ENCODE results near the gene FGF4.

FGF4 gene

DNA sequence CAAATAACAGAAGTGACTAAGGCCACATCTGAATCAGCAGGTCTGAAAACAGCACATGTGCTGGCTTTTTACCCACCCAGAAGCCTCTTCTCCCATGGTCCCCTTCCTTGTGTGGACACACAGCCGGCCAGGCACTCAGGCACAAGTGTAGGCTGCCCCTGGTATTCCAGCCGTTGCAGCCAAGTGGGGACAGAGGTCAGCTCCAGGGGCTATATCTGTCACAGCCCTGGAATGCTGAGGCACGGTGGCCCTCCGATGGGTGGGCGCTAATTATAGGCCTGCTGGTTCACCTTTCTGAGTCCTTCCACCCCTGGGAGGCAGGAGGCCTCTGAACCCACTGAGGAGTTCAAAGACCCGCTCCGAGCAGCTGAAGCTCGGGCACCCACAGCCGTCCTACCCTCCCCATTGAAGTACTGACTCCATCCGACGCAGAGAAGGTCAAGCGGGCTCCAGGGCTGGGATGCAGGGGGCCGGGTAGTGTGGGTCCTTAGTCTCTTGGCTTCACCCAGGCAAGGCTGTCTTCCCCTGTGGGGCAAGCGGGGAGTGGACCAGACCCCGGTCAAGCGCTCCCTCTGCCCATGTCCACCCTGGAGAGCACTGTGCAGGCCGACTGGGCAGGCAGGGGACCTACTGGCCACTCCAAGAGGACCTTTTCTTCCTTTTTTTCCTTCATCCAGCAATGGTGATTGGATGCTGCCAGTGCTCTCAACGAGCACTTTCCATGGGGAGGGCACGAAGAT lies 29.8 kb upstream of the FGF4 start:
- no peak for DNase-seq

DNA sequence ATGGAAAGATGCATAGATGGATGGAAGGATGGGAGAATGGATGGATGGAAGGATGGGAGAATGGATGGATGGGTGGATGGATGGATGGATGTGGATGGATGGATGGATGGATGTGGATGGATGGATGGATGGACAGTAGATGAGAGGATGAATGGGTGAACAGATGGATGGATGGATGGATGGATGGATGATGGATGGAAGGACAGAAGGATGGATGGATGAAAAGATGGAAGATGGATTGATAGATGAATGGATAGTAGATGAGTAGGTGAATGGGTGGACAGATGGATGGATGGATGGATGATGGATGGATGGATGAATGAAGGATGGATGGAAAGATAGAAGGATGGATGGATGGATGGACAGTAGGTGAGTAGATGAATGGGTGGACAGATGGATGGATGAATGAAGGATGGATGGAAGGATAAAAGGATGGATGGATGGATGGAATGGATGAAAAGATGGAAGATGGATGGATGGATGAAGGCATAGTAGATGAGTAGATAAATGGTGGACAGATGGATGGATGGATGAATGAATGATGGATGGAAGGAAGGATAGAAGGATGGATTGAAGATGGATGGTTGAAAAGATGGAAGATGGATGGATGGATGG lies 28.6 kb upstream of the FGF4 start:
- DNase-seq, result no peak

DNA sequence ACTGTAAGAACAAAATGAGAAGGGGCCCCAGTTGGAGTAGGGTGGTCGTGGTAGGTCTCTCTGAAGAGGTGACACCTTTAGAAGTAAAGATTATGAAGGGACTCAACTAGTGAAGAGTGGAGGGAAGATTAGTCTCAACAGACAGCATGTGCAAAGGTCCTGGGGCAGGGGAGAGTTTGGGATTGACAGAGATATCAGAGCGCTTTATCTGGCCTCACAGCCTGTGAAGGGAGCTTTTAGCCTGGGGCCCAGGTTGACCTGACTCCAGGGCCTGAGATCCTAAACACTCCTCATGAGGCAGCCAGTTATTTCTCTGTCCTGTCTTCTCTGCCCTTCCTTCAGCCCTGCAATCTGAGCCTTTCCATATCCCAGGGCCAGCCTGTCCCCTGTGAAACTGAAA lies 27.9 kb upstream of the FGF4 start:
- DNase-seq, result no peak

DNA sequence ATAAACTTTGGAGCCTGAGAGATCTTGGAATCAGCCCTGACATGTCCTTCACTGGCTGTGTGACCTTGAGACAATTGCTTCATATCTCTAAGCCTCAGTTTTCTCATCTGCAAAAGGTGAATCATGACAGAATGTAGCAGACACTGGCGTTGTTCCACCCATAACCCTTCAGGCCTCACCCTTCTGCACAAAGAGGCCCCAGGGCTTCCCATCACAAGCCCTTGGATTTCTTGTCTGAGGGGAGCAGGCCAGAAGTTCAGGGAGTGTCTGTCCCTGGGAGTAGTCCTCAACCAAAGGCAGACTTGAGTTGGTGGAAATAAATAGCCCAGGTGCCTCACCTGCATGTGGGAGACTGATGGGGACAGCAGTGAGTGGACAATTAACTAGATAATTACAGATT lies 27.4 kb upstream of the FGF4 start:
- DNase-seq, result no peak

DNA sequence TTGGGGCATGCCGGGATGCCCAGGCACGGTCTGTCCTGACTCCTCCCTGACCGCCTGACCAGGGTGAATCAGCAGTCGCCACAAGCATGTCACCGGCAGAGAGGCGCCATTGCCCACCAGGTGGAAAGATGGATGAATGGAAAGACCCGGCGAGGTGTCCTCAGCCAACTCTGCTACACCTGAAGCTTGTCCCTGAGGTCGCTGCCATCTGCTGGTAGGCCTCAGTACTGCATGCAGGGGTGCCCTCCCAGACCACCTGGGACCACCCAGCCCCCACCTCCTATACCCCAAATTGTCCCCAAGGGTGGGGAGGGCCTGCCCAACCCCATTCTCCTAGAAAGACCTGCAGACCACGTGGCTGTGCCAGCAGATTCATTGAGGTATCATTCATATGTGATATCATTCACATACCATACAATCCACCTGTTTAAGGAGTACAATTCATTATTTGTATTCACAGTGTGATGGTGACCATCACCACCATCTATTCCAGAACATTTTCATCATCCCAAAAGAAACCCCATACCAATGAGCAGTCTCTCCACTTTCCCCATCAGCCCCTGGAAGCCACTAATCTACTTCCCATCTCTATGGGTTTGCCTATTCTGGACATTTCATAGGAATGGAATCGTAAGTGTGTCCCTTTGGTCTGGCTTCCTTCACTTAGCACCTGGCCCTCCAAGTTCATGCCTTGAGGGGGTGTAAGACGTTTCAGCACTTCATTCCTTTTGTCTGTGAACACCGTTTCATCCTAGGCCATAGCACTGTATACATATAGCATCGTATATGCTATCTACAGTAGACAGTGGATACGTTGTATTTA lies 26.6 kb upstream of the FGF4 start:
- DNase-seq, result no peak

DNA sequence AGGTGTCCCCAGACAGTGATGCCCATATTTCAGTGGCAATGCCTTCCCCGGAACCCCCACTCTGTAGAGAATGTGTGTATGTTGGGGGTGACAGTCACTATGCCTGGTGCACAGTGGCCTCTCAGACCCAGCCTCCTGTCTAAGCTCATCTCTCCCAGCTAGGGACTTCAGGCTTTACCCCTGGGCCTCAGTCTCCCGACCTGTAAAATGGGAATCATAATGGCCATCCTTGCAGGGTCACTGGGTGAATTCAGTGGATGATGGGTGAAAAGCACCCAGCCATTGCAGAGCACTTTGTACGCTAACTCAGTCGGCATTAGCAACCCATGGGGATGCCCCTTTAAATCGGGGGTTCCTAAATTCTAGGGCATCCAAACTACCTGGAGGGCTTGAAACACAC lies 25.1 kb upstream of the FGF4 start:
- DNase-seq, result no peak

DNA sequence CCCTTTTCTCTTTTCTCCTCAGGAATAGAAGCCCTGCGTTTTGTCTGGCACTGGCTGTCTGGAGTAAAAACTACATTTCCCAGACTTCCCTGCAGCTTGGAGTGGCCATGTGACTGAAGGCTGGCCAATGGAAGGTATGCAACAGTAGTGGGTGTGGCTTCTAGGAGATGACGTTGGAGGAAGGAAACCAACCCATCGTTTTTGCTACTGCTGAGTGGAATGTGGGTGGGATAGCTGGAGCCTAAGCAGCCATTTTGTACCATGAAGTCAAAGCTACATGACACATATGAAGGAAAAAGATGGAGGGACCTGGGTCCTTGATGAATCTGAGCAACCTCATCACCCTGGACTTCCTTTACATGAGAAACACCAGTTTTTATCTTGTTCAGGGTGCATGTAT lies 24.4 kb upstream of the FGF4 start:
- DNase-seq, result no peak

DNA sequence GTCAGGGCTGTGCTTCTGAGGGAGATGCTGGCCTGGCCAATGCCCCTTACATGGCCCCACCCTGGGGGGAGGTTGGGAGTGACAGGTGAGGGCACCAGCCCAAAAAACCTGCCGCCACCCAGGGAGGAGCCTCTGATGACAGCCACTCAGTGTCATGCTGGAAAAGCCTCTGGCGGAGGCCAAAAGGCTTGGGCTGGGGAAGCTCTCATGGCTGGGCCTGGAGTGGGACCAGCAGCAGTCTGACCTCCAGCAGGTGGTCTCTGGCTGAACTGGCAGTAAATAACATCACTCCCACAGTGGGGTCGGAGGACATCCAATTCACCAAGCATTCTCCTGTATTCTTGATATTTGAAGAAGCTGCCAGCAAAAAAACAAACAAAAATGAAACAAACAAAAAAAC lies 24.0 kb upstream of the FGF4 start:
- DNase-seq, result no peak

DNA sequence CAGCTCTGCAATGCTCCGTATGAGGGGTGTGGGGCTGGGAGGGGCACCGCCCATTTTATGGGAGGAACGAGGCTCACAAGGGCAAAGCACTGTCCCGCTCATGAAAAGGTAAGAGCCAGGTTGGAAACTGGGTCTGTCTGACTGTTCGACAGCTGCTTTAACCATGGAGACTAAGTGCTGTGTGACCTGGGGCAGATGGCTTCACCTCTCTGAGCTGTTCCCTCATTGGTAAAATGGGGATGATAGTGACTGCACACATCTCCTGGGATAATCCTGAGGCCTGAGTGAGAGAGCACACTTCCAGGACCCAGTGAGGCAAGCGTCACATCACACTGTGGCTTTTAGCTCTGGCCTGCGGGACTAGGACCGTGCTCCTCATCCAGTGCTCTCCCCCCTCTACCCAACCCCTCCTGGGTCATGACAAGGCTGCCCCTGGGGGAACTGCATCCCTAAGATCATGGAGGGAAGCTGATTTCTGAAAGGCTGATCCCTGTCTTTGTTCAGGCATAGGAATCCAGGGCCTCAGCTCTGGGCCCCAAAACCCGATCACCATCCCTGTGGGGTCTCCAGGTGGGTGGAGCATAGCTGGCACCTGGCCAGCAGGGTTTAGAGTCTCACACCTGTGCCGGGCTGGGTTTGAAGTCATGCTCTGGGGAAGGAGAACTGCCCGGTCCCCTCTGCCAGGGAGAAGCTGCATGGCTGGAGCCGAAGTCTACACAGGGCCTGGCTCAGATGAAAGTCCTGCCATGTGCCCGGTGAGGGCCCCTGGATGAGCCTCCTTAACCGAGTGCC lies 22.8 kb upstream of the FGF4 start:
- DNase-seq, result no peak

DNA sequence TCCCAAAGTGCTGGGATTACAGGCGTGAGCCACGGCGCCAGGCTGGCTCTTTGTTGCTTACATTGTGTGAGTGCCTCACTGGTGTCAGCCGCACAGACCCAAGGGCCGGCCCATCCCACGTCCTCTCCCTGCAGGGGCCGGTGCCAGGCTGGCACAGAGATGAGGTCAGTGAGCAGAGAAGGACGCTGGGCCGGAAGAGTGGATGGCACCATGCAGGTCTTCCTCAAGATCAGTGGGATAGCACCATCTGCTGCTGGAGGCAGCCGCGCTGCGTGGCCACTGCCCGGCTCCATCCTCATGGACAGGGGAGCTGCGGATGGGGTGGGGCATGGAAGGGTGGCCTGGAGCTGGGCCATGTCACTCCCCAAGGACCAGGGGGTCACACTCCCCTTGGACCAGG lies 22.0 kb upstream of the FGF4 start:
- no peak for DNase-seq

DNA sequence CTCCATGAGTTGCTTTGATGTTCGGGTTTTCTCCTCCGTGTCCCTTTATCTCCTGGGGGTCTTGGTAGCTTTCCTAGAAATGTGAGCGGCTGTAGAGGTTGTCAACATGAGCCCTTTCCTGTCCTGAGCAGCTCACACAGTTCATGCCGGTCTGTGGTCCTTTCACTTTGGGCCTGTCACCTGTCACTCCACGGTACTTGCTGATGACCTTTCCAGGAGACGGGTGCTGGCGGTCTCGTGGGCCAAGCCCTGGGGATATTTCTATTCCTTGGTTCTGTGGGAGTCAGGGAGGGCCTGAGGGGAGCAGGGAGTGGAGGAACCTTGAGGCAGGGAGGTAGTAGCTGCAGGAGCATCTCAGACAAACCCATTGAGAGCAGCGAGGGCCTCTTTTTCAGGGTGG lies 20.9 kb upstream of the FGF4 start:
- DNase-seq, result no peak

DNA sequence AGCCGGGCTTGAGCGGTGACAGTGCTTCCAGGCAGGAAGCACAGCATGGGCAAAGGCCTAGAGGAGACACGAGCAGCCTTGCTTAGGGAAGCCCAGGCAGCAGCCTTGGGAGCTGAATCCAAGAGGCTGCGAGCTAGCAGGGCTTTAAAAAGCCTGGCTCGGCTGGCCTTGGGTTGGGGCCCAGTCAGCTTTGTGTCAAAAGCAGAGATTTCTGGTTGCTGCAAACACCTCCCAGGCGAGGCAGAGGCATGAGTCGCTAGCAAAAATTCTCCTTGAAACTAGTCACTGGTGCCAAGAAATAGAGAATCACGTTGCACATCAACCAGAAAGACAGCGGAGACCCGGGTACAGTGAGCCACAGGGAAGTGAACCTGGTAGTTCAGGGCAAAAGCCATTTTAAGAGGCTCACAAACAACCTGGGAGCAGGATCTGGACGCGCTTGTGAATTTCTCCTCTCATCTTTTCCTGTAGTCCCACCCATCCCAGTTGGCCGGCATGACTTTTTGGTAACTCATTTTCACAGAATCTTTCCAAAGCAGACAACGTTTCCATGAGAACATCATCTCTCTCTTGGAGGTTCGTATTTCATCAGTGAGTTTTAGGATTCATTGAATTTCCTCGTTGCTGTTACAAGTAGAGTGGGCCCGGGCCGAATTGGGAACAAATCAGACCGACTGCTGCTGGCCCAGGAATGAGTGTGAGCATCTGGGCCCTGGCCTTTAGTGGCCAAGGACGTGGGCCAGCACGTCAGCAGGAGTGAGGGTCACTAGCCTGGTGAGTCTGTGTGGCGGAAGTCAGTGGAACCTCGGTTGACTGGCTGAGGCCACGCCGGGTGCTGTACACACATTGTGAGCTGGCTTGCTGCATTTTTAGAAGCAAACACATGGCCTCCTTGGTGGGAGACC lies 16.4 kb upstream of the FGF4 start:
- DNase-seq, result no peak

DNA sequence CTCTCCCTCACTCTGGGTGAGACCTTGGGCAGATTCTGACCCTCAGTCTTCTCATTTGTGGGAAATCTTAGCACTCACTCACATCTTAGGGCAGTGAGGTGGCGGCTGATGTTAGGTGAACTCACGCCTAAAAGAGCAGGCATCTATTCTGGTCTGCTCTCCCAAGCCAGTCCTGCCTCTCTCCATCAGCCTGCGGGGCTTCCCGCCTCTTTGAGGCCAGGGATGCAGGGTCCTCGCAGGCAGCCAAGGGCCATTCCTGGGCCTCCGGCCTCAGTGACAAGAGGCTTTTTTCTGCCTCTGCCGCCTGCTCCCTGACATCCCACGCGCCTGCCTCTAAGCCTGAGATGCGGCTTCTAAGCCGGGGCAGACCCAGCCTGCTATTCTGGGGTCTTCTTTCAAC lies 13.8 kb upstream of the FGF4 start:
- no peak for DNase-seq

DNA sequence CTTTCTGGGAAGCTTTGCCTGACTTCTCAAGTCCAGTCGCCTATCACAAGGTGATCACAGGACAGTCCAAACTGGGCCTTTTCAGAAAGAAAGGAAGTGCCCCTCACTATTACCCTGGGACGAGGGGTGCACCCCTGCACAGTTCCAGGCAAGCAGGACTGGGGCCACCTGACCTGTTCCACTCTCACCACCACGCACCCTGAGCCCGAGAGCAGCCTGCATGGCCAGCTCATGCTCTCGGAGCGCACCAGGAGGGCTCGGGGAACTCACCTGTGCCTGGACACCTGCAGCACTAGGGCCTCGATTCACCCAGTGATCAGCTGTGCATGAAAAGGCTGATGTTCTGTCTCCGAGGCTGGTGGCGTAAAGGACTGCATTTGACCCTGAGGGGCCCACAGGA lies 12.8 kb upstream of the FGF4 start:
- DNase-seq, result no peak

DNA sequence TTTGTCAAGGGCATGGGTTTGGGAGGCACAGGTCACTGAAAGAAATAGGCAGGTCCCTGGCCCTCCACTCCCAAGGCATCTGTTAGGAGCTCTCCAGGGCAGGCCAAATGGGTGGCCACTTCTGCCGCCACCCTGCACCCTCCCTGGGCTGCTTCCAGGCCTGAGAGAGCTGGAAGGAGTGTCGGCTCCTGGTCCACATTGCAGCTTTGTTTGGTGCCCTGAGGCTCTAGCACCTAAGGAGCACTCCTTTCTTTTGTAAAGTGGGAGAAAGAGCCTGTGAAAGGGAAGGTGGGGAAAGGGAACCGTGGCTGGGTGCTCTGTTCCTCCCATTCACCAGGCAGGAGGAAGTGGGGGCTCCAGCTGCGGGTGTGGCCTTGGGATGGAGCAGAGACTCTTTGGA lies 12.3 kb upstream of the FGF4 start:
- no peak for DNase-seq

DNA sequence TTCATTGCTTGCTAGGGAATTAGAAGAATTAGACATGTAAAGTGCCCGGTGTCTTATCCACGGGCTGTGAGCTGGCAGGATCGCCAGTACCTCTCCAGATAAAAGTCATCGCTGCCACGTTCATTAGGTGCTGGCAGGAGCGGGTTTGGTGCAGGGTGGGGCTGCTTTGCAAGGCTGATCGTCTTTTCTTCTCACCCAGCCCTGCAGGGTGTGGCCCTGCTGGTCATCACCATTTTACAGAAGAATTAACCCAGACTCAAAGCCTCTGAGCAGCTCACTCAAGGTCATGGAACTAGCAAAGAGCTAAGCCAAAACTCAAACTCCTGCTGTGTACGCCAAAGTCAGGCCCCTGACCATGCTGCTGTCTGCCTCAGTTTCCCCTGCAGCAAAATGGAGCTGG lies 6.1 kb upstream of the FGF4 start:
- no peak for DNase-seq

DNA sequence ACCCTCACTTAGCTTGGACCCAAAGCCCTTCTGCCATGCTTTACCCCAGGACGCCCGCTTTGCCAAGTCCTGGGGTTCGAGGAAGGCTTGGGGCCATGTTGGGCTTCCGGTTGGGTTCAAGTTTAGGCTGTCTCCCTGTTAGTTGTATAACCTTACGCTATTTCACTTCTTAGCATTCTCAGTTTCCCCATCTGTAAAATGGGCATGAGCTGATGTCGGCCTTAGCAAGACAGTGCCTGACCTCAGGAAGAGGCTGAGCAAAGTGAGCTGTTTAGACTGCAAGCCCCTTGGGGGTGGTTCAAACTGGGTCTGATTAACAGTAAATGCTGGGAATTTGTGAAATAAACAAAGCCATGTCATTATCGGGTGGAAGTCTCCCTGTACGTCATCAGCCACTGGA lies 3.2 kb upstream of the FGF4 start:
- no peak for DNase-seq

DNA sequence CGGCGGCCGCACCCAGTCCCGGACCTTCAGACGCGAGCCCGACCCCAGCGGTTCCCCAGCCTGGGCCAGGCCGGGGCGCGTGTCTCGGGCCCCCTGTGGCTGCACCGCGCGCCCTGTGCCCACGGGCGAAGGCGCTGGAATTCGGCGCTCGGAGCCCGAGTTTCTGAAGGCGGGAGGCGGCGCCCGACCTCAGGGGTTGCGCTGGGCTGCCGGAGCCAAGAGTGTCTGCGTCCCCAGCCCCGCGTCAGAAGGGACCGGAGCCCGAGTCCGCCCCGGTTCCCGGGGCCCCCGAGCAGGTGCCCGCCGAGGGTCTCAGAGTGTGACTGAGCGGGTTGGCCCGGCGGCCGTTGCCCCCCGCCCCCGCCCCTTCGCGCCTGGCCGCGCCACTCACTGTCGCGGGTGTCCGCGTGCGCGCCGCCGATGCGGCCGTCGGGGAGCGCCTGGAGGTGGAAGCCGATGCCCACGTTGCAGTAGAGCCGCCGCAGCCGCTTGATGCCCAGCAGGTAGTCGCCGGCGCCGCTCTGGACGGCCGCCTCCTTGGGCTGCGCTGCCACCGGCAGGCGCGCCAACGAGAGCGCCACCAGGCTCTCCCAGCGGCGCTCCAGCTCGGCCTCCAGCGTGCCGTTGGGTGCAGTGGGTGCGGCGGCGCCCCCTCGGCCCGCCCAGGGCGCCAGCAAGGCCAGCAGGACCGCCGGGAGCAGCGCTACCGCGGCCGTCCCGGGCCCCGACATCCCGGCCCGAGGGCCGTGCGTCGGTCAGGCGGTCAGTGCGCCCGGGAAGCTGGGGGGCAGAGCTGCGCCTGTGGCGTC lies 583 bp downstream of the FGF4 start:
- DNase-seq, result no peak

DNA sequence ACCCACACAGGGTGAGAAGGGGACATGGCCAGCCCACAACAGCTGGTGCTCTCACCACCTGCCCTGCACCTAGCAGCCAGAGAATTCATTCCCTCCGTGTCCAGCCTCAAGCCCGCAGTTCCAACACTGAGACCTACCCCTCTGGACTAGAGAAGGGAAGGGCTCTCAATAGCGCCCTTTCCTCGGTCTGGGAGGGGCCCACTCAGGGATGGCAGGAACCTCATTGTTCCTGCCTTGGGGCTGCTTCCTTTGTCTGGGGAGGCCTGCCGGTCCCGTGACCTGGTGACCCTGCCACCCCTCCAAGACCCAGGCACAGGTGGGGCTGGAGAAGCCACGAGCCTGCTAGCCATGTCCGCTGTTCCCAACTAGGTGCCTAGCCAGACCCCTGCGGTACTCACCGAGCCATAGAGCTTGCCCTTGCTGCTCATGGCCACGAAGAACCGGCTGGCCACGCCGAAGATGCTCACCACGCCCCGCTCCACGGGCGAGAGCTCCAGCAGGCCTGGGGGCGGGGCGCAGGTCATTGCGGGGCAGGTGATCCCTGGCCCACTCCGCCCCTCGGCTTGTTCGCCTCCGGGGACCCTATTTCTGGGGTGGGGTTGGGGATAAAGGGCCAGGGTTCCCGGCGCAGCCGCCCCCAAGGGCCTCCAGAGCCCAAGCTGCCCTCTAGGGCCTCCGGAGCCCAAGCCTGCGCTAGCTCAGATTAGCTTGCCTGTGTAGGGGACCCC lies 1.4 kb downstream of the FGF4 start:
- no peak for DNase-seq

DNA sequence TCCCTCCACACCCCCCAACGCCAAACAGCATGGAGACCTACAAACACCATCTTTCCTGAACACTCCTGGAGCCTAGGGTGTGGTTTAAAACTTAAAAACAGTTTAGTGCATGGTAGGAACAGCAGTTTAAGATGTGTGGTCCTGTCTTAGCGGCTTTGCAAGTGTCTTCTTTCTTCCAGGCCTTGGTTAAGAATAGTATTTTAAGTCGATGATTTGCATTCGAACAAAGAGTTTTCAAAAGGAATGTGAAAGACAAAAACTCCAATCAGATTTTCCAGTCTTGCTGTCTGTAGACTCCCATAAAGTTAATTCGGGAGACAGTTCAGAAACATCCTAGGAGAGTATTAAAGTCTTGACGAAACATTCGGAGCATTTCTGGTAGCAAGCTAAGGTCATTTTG lies 3.7 kb downstream of the FGF4 start:
- DNase-seq, result no peak

DNA sequence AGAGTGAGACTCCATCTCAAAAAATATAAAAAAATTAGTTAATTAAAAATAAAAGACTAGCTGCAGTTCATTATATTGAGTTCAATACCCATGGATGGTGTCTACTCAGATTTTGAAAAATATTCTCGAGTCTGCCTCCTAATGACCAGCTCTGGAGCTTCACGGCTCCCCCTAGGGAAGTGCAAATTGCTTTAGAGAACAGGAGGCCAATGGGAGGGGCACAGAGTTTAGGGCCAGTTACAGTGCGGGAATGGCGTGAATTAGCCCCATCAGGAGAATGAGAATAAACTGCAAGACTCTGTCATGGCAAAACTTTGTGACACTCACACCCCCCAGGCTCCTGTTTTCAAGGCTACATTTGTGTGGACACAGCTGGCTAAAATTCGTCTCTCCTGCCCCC lies 4.6 kb downstream of the FGF4 start:
- no peak for DNase-seq

All from GDM1 (cell line).